Measurements from ENCODE around the gene AURKB. TPM values are rescaled to one million over a fixed set of nuclear protein-coding genes. Genes with fewer than 3 reads are reported as not detected.

AURKB gene
- total and polyA plus RNA-seq, 2 of the 13 experiments (the other 11 are each of a cell fraction or from before 2014, with no cell fraction given), result 29.5 to 75.3 TPM

DNA sequence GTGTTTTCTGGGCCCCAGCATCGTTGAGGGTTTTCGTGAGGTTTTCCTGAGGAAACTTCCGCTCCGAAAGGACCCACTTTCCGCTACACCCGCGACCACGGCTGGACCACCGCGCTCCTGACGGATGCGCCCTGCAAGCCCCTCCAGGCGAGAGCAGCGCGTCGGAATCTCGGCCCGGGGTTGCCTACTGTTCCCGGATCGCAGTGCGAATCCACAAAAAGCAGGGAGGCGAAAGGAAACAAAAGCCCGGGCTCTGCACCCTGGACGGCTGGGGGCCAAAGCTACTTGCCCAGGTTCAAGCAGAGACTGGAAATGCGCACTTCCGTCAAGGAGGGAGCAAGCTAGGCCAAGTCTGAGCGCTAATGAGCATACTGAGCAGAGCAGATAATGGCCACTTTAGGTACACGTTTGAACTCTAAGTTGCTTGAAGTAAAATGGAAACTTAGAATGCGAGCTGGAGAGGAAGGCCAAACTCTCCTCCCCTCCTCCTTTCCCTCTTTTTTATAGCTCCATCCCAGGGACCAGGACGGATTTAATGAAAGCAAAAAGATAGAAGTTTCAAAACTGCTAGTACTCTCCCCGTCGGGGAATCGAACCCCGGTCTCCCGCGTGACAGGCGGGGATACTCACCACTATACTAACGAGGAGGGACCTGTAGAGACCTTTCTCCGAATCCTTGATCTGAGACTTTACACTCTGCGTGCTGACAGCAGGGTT, 11.4 kb upstream of the AURKB start (continued):
- TF ChIP-seq, protein P1, sequence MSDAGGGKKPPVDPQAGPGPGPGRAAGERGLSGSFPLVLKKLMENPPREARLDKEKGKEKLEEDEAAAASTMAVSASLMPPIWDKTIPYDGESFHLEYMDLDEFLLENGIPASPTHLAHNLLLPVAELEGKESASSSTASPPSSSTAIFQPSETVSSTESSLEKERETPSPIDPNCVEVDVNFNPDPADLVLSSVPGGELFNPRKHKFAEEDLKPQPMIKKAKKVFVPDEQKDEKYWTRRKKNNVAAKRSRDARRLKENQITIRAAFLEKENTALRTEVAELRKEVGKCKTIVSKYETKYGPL (CRISPR knock-in tag; IDR thresholded peaks at IDR 0.05), result peak; percentile 26; the same call in 1 of the 2 replicates
- TF ChIP-seq GABPB1 (CRISPR knock-in tag; IDR thresholded peaks at IDR 0.05) (peak; percentile 35), PPARG (CRISPR knock-in tag; conservative IDR thresholded peaks at IDR 0.05) (peak; percentile 29; the same call in 1 of the 2 replicates), FOXO1 (CRISPR knock-in tag; IDR thresholded peaks at IDR 0.05) (0 out of 2 replicates have a peak, but pooled peaks have one; percentile 25), MIER3 (CRISPR knock-in tag; IDR thresholded peaks at IDR 0.05; ENCODE audit: borderline replicate concordance) (peak; percentile 40; the same call in 1 of the 2 replicates), RCOR2 (CRISPR knock-in tag; IDR thresholded peaks at IDR 0.05) (no peak), FOXP1 (IDR thresholded peaks at IDR 0.05) (no peak), FOXP1 (CRISPR knock-in tag; IDR thresholded peaks at IDR 0.05) (0 out of 2 replicates have a peak, but pooled peaks have one; percentile 27), KDM6A (CRISPR knock-in tag; IDR thresholded peaks at IDR 0.05; ENCODE audit: low read depth) (no peak), ZFP36L2 (CRISPR knock-in tag; IDR thresholded peaks at IDR 0.05) (no peak), ZNF441 (CRISPR knock-in tag; IDR thresholded peaks at IDR 0.05; ENCODE audit: borderline replicate concordance) (0 out of 2 replicates have a peak, but pooled peaks have one; percentile 15), HOXA5 (CRISPR knock-in tag; IDR thresholded peaks at IDR 0.05) (peak; percentile 33; the same call in 1 of the 2 replicates), SIN3B (IDR thresholded peaks at IDR 0.05; ENCODE audit: low read length) (no peak; the same call in 1 of the 2 replicates), NCOA1 (CRISPR knock-in tag; IDR thresholded peaks at IDR 0.05) (0 out of 2 replicates have a peak, but pooled peaks have one; percentile 31), TMF1 (CRISPR knock-in tag; IDR thresholded peaks at IDR 0.05; ENCODE audit: low read depth) (no peak), ZNF138 (CRISPR knock-in tag; IDR thresholded peaks at IDR 0.05; ENCODE audit: low read depth) (no peak), SP2 (CRISPR knock-in tag; IDR thresholded peaks at IDR 0.05) (0 out of 2 replicates have a peak, but pooled peaks have one; percentile 17), POLR2A (IDR thresholded peaks at IDR 0.05; ENCODE audit: insufficient read depth in 1 of 2, low read depth in 2 of 2, low read length in 2 of 2) (peak; percentile 32 to 42; a peak in 2 of 4 replicates)
- TF ChIP-seq, protein P2, sequence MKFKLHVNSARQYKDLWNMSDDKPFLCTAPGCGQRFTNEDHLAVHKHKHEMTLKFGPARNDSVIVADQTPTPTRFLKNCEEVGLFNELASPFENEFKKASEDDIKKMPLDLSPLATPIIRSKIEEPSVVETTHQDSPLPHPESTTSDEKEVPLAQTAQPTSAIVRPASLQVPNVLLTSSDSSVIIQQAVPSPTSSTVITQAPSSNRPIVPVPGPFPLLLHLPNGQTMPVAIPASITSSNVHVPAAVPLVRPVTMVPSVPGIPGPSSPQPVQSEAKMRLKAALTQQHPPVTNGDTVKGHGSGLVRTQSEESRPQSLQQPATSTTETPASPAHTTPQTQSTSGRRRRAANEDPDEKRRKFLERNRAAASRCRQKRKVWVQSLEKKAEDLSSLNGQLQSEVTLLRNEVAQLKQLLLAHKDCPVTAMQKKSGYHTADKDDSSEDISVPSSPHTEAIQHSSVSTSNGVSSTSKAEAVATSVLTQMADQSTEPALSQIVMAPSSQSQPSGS (CRISPR knock-in tag; IDR thresholded peaks at IDR 0.05), result 0 out of 2 replicates have a peak, but pooled peaks have one; percentile 35
- TF ChIP-seq, protein P3, sequence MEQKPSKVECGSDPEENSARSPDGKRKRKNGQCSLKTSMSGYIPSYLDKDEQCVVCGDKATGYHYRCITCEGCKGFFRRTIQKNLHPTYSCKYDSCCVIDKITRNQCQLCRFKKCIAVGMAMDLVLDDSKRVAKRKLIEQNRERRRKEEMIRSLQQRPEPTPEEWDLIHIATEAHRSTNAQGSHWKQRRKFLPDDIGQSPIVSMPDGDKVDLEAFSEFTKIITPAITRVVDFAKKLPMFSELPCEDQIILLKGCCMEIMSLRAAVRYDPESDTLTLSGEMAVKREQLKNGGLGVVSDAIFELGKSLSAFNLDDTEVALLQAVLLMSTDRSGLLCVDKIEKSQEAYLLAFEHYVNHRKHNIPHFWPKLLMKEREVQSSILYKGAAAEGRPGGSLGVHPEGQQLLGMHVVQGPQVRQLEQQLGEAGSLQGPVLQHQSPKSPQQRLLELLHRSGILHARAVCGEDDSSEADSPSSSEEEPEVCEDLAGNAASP (CRISPR knock-in tag; IDR thresholded peaks at IDR 0.05; ENCODE audit: borderline replicate concordance), result 0 out of 2 replicates have a peak, but pooled peaks have one; percentile 62
- TF ChIP-seq, protein P4, sequence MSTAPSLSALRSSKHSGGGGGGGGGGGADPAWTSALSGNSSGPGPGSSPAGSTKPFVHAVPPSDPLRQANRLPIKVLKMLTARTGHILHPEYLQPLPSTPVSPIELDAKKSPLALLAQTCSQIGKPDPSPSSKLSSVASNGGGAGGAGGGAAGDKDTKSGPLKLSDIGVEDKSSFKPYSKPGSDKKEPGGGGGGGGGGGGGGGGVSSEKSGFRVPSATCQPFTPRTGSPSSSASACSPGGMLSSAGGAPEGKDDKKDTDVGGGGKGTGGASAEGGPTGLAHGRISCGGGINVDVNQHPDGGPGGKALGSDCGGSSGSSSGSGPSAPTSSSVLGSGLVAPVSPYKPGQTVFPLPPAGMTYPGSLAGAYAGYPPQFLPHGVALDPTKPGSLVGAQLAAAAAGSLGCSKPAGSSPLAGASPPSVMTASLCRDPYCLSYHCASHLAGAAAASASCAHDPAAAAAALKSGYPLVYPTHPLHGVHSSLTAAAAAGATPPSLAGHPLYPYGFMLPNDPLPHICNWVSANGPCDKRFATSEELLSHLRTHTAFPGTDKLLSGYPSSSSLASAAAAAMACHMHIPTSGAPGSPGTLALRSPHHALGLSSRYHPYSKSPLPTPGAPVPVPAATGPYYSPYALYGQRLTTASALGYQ (CRISPR knock-in tag; IDR thresholded peaks at IDR 0.05), result peak; percentile 47; the same call in 1 of the 2 replicates
- TF ChIP-seq, protein P5, sequence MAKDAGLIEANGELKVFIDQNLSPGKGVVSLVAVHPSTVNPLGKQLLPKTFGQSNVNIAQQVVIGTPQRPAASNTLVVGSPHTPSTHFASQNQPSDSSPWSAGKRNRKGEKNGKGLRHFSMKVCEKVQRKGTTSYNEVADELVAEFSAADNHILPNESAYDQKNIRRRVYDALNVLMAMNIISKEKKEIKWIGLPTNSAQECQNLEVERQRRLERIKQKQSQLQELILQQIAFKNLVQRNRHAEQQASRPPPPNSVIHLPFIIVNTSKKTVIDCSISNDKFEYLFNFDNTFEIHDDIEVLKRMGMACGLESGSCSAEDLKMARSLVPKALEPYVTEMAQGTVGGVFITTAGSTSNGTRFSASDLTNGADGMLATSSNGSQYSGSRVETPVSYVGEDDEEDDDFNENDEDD (CRISPR knock-in tag; IDR thresholded peaks at IDR 0.05; ENCODE audit: borderline replicate concordance), result peak; percentile 14; the same call in 1 of the 2 replicates

Data from HepG2 (cell line).